Activated T-helper 9 cell treated with anti-CD3 and anti-CD28 coated beads, Interleukin-2, amount 50 U/mL, for 16 hours (primary cell): ENCODE results near the gene PAK1IP1.
"Not testable (repeated sequence)": the region's sequence is repeated elsewhere in the genome, so short reads cannot be mapped to it uniquely, and the experiment has no call there.

Experiments used
- DNase-seq: peaks from one replicate; pipeline ENCODE4 v3.0.0-alpha.2; 2020; ENCODE audit warnings: low read depth

PAK1IP1 gene

DNA sequence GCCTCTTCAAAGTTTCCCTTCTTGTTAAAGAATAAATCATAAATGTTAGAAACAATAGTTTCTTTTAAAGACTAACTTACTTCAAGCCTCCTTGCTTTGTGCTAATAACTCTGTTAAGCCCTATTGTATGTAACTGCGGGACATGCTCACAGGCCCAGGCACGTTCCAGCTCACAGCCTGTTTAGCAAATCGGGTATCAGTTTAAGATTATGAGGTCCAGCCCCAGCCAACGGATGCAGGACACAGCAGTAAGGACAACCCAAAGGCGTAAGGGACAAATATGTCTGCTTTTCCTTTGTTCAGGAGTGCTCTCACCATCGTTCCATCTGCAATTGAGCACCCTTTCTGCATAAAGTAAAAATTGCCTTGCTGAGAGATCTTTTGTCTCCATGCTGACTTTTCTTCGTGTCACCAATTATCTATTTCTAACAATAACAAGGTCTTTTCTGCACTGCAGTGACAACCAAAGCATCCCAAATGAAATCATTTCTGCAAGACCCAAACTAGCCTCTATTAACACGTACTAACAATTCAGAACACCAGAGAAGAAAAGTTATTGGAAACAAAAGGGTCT is 1.7 kb upstream of the PAK1IP1 start:
- DNase-seq: no peak

DNA sequence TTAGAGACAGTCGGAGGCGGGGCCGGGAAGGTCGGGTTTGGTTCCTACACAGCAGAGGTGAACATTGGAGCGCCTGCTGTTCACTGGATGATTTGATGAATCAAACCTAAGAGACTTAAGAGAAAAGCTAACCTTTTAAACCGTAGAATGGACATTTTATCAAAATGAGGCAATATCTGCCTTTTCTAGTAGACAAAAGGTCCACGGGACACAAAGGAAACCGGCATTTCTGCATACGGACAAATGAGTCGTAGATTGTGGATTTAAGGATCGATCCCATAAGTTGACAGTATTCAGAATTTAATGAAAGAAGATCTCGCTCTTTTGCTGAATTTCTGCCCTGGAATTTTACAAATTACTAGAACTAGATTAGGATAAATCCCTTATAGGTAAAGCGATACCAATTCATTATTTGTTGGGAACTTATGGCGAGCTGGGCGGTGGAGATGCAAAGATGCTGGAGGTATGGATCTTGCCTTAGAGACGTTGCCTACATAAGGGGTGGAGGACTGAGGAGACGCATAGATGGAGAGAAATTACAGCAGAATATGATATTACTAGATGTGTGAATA is 400 bp downstream of the PAK1IP1 start:
- no peak for DNase-seq

DNA sequence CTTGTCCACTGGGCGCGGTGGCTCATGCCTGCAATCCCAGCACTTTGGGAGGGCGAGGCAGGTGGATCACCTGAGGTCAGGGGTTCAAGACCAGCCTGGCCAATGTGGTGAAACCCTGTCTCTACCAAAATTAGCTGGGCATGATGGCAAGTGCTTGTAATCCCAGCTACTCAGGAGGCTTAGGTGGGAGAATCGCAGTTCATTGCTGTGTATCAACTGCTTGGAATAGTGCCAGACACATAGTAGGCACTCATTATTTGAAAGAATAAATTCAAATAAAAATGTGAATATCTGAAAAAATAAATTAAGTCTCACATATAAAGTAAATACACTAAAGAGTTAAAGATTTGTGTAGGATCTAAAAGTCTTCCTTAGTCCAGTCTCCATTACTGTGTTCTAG is 1.9 kb downstream of the PAK1IP1 start:
- no peak for DNase-seq

DNA sequence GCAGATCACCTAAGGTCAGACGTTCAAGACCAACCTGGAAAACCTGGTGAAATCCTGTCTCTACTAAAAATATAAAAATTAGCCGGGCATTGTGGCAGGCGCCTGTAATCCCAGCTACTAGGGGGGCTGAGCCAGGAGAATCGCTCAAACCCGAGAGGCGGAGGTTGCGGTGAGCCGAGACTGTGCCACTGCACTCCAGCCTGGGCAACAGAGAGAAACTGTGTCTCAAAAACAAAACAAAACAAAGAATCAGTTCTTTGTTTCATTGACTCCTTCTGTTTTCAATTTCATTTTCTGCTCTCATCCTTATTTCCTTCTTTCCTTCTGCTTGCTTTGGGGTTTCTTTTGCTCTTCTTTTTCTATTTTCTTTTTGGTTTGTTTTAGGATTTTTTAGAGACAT is 19.2 kb downstream of the PAK1IP1 start:
- no peak for DNase-seq

DNA sequence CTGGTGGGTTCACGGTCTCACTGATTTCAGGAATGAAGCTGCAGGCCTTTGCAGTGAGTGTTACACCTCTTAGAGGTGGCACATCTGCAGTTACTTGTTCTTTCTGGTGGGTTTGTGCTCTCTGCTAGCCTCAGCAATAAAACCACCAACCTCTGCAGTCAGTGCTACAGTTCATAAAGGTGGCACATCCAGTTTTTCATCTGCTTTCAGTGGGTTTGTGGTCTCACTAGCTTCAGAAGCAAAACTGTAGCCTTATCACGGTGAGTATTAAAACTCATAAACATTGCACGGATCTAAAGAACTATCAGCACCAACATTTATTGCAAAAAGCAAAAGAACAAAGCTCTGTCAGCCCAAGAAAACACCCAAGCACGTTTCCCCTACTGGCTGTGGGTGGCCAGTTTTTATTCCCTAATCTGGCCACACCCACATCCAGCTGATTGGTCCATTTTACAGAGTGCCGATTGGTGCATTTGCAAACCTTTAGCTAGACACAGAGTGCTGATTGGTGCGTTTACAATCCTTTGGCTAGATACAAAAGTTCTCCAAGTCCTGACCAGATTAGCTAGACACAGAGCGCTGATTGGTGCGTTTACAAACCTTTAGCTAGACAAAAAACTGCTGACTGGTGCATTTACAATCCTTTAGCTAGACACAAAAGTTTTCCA is 24.7 kb downstream of the PAK1IP1 start:
- DNase-seq: peak; percentile 10

DNA sequence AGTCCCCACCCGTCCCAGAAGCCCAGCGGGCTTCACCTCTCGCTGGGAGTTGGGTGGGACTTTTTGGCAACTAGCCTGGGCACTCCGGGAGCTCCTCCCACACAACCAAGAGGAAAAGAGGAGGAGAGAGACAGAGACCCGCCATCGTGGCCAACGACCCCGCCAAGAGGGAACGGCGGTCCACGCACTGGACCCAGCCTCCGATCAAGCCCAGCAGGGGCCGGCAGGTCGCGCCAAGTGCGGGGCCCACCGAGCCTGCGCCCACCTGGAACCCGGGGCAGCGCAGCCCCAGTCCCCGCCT is 25.1 kb downstream of the PAK1IP1 start:
- no peak for DNase-seq

DNA sequence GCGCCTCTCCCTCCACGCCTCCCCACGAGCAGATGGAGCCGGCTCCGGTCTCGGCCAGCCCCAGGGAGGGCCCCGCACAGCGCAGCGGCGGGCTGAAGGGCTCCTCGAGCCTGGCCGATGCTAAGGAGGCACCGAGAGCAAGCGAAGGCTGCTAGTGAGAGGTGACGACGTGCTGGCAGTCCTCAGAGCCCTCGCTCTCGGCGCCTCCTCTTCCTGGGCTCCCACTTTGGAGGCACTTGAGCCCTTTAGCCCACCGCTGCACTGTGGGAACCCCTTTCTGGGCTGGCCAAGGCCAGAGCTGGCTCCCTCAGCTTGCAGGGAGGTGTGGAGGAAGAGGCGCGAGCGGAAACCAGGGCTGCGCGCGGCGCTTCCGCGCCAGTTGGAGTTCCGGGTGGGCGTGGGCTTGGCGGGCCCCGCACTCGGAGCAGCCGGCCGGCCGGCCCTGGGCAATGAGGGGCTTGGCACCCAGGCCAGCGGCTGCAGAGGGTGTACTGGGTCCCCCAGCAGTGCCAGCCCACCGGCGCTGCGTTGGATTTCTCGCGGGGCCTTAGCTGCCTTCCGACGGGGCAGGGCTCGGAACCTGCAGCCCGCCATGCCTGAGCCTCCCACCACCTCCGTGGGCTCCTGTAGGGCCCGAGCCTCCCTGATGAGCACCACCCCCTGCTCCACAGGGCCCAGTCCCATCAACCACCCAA is 25.6 kb downstream of the PAK1IP1 start:
- peak; percentile 48 for DNase-seq

DNA sequence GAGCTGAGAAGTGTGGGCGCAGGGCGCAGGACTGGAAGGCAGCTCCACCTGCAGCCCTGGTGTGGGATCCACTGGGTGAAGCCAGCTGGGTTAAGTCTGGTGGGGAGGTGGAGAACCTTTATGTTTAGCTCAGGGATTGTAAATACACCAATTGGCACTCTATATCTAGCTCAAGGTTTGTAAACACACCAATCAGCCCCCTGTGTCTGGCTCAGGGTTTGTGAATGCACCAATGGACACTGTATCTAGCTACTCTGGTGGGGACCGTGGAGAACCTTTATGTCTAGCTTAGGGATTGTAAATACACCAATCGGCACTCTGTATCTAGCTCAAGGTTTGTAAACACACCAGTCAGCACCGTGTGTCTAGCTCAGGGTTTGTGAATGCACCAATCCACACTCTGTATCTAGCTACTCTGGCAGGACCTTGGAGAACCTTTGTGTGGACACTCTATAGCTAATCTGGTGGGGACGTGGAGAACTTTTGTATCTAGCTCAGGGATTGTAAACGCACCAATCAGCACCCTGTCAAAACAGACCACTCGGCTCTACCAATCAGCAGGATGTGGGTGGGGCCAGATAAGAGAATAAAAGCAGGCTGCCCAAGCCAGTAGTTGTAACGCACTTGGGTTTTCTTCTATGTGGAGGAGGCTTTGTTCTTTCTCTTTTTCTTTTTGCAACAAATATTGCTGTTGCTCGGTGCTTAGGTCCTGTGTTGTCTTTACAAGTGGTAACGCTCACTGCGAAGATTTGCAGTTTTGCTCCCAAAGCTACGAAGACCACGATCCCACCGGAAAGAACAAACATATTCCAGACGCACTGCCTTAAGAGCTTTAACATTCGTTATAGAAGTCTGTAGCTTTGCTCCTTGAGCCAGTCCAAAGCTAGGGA is 26.4 kb downstream of the PAK1IP1 start:
- DNase-seq: not testable (repeated sequence)

DNA sequence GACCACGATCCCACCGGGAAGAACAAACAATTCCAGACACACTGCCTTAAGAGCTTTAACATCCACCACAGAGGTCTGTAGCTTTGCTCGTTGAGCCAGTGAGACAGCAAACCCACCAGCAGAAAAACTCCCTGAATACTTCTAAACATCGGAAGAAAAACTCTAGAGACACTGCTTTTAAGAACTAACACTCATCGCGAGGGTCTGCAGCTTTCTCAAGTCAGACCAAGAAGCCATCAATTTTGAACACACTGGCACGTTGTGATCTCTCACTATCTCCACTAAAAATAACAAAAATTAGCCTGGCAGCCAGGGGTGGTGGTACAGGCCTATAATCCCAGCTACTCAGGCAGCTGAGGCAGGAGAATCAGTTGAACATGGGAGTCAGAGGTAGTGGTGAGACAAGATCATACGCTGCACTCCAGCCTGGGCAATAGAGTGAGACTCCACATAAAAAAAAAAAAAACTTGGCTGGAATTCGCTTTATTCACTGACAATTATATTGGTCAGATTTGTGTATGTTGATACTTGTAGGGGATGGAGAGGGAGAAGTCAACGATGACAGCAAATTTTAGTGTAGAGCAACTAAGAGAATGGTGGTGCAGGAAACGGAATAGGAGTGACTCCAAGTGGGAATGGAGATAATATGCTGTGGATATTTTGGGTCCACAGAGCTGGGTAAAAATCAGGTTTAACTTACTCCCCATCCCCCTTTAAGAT is 27.2 kb downstream of the PAK1IP1 start:
- no peak for DNase-seq

DNA sequence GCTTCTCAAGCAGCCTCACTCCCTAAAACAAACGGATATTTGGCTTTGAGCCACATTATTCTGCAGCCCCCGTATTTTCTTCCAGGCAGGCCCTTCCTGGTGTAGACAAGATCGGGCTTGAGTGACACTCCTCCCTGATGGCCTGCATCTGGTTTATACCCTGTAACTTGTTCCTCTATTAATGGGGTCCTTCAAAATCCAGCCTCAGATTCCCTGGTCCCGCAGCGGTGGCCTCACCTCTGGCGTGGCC is 27.7 kb downstream of the PAK1IP1 start:
- no peak for DNase-seq

DNA sequence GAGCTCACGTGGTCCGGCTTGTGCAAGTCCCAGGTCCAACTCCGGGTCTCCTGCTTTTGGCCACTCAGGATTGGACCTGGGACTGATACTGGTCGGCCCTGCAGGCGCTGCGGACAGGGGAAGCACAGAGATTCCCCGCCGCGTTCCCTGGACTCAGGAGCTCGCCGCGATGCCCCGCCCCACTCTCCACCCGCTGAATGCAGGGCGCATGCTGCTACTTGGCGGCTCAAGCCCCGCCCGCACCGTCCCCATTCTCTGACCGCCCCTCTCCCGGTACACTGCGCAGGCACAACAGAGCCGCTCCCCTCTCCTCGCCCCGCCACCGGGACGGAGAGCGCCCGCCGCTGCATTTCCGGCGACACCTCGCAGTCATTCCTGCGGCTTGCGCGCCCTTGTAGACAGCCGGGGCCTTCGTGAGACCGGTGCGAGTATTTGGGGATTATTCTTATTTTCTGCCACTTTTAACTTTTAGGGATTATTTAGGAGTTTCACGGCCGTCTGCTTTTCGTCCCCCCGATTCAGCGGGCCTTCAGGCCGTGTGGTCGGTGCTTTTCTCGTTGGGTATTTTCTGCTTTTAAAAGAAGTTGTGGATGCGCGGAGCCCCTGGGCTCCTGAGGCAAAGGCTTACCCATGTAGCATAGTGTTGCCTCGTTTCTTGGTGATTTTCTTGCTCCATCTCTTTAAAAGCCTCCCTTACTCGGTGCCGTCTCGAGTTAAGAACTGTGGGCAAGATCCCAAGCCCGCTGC is 28.2 kb downstream of the PAK1IP1 start, which contains the start of gene TMEM14C:
Gene TMEM14C, plus strand, starts transcription at position 251 of the 747 bp plus-strand sequence. CDS start 1,544 bp downstream, outside the sequence.
- DNase-seq: peak; percentile 79

DNA sequence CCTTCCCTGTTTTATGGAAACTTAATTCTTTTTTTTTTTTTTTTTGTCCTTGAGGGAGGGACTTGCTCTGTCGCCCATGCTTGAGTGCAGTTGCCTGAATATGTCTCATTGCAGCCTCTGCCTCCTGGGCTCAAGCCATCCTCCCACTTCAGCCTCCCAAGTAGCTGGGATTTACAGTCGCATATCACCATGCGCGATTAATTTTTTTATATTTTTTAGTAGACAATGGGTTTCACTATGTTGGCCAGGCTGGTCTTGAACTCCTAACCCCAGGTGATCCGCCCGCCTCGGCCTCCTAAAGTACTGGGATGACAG is 28.8 kb downstream of the PAK1IP1 start:
- no peak for DNase-seq

DNA sequence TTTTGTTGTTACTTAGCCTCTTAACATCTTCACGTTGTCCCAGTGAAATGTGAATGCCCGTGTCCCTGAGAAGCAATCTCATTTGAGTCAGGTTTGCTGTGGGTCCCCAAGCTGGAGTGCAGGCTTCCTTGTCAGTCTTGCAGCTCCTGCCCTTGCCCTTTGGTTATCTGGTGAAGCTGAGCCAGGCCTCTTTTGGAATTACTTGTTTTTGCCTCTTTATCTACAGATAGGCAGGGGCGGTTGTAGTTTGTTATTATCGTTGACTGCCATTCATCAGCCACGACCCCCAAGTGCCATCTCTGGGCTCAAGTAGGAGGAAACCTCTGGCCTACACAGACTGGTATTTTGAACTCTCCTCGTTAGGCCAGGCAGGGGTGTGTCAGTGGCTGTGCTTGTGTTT is 30.3 kb downstream of the PAK1IP1 start:
- DNase-seq: no peak

DNA sequence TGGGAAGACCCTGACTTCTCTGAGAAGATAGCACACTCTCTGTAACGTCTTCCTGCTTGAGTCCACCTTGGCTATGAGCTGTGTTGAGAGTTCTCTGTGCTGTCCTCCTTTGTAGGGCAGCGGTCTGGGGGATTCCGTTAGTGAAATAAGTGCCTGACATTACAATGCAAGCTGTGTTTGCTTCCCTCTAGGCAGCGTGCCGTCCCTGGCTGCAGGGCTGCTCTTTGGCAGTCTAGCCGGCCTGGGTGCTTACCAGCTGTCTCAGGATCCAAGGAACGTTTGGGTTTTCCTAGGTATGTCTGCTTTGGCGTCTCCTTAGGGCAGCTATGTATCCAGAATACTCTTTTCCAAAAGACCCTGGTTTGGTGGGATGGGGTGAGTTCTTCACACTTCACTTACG is 30.9 kb downstream of the PAK1IP1 start:
- DNase-seq: no peak

DNA sequence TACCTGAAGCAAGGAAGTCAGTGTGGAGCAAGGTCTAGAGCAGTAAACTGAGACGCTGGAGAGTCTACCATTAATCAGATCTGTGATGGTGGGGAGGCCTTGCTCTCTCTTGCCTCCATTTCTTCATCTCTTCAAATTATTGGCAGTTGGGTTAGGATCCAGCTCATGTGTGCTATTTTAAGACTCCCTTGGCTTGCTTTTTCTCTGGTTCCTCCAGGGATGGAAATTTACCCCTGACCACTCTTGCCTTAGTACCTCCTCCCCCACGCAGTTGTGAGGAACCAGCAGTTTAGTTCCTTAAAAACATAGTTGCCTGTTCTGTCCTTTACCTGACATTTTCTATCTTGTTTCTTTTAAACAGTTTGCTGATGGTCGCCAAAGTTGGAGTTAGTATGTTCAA is 35.5 kb downstream of the PAK1IP1 start:
- DNase-seq: no peak

DNA sequence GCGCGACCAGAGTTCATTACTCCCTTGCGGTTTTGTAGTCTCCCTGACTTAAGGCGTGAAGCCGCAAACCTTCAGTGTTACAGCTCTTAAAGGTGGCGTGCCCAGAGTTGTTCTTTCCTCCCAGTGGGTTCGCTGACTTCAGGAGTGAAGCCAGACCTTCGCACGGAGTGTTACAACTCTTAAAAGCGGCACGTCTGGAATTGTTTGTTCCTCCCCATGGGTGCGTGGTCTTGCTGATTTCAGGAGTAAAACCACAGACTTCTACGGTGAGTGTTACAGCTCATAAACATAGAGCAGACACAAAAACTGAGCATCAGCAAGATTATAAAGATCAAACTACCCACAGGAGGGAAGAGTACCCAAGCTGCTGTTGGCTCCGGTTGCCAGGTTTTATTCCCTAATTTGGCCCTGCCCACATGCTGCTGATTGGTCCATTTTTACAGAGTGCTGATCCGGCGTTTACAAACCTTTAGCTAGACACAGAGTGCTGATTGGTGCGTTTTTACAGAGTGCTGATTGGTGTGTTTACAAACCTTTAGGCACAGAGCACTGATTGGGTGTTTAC is 38.5 kb downstream of the PAK1IP1 start:
- DNase-seq: no peak

DNA sequence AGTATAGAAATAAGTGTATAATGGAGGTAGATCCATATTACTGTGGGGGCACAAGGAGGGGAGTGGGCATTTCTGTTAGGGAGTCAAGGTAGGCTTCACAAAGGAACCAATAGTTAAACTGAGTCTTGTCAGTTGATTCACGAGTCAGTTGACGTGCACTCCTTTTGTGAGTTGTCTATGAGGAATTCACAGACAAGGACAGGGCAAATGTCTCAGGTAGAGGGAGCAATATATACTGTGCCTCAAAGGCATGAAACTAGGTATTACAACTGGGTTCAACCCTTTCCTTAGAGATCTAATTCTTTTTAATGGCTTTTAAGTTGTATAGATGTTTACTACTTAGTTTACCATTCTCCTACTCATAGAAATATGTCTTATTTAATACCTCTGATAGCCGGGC is 39.1 kb downstream of the PAK1IP1 start:
- no peak for DNase-seq

DNA sequence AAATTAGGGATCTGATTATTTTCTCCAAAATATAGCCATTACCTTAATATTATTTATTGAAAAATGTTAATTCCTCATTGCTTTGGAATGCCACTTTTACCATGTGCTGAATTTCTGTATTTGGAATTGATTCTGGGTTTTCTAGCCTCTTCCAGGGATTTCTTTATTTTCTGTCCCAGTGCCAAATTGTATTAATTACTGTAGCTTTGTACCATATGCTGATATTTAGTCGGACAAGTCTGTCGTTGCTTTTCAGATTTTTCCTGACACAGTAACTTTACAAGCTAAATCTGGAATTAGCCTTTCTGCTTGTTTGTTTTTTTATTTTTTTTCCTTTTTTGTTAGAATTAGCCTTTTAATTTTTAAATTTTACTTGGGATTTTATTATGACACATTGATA is 42.0 kb downstream of the PAK1IP1 start:
- DNase-seq: no peak

DNA sequence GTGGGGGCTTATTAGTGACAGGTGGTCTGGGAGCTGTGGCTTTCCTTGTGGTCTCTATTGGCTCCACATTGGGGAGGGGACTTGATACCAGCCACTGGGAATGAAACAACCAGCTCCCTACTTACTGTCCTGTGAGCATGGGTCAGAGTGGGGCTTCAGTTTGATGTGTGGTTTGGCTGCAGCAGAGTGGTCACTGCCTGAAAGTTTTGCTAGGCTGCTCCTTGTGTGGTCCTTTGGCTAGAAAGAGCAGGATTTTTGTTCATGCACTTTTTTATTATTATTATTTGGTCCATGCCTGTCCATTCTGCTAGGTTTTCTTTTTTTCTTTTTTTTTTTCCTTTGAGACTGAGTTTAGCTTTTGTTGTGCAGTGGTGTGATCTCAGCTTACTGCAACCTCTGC is 45.3 kb downstream of the PAK1IP1 start:
- DNase-seq: no peak

DNA sequence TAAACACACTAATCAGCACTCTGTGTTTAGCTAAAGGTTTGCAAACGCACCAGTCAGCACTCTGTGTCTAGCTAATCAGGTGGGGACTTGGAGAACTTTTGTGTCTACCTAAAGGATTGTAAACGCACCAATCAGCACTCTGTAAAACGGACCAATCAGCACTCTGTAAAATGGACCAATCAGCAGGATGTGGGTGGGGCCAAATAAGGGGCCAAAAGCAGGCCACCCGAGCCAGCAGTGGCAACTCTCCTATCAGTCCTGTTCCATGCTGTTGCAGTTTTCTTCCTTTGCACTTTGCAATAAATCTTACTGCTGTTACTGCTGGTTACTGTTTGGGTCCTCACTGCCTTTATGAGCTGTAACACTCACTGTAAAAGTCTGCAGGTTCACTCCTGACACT is 46.9 kb downstream of the PAK1IP1 start:
- DNase-seq: not testable (repeated sequence)

DNA sequence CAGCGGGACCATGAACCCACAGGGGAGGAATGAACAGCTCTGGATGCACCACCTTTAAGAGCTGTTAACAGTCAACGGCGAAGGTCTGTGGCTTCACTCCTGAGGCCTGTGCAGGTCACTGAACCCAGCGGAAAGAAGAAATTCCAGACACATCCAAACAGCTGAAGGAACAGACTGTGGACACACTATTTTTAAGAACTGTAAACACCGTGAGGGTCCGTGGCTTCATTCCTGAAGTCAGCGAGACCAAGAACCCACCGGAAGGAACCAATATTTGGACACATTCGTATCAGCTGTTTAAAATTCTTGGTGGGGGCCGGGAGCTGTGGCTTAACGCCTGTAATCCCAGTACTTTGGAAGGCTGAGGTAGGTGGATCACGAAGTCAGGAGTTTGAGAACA is 47.5 kb downstream of the PAK1IP1 start:
- no peak for DNase-seq
